GM12878 (cell line): ENCODE data around the gene GIGYF1. TPM values are rescaled to one million over a fixed set of nuclear protein-coding genes. Genes with fewer than 3 reads are reported as not detected.

Source experiments
- ATAC-seq: fragments of 200-7000 bp; cut with Tn5 transposase; 3 replicates; pipeline ENCODE4 v1.9.1; 2020; ENCODE audit warnings: mild to moderate bottlenecking, moderate library complexity
- BruUV-seq: library from RNA; stranded (reverse); fragments of 400-500 nt; replicated peaks from 2 replicates; lab custom pipeline; 2021; lab: Mats Ljungman, UMichigan
- CTCF ChIA-PET: fragments of 300-600 bp; sonication (Branson Sonifier 250); formaldehyde crosslinking; extraction: SDS; loops from one replicate; lab custom pipeline; 2021; ENCODE audit warnings: inconsistent platforms; lab: Yijun Ruan, JAX
- POLR2A ChIA-PET: fragments of 350-600 bp; formaldehyde crosslinking; extraction: SDS; loops from one replicate; lab custom pipeline; 2021; ENCODE audit warnings: inconsistent platforms; lab: Charles Lee
- RAD21 ChIA-PET: fragments of 300-600 bp; sonication (Branson Sonifier 250); formaldehyde crosslinking; loops from one replicate; lab custom pipeline; 2023; ENCODE audit warnings: antibody characterized with exemption; ENCODE audit not compliant: unreplicated experiment; lab: Charles Lee
- SMC1A ChIA-PET: fragments of 300-600 bp; sonication (Branson Sonifier 250); formaldehyde crosslinking; loops from one replicate; lab custom pipeline; 2023; ENCODE audit not compliant: unreplicated experiment, uncharacterized antibody; lab: Charles Lee
- DNase-seq: peaks from one replicate; pipeline ENCODE4 v3.0.0-alpha.2; 2011; ENCODE audit warnings: low read depth, low spot score
- FAIRE-seq: peaks from 3 replicates; lab custom pipeline; 2011; peaks lifted over from hg19 to GRCh38; lab: Jason Lieb, UNC
- H2AFZ ChIP-seq: 2 replicates; pipeline ENCODE4 v1.6.0; 2011; ENCODE audit warnings: low read depth, low read length, control low read depth; ENCODE audit not compliant: control insufficient read depth
- H3K27ac ChIP-seq: 2 replicates; pipeline ENCODE4 v1.5.1; 2011; ENCODE audit warnings: control low read depth; ENCODE audit not compliant: control insufficient read depth, insufficient read depth
- H3K27me3 ChIP-seq, 2 experiments: replicated peaks in 1 of 2; 2 replicates each; pipeline versions ENCODE4 v1.6.0 to v1.6.1; 2011; ENCODE audit warnings: low read length in 1 of 2; ENCODE audit not compliant: control insufficient read depth in 2 of 2, insufficient read depth in 2 of 2
- H3K36me3 ChIP-seq, 2 experiments: 2 replicates each; pipeline ENCODE4 v1.5.1; 2011; ENCODE audit warnings: low read length in 1 of 2; ENCODE audit not compliant: control insufficient read depth in 2 of 2, insufficient read depth in 2 of 2
- H3K4me1 ChIP-seq: 2 replicates; pipeline ENCODE4 v1.6.1; 2011; ENCODE audit warnings: mild to moderate bottlenecking, low read length, moderate library complexity, mixed read lengths; ENCODE audit not compliant: control insufficient read depth, insufficient read depth
- H3K4me2 ChIP-seq: 2 replicates; pipeline ENCODE4 v1.6.0; 2011; ENCODE audit warnings: control low read depth; ENCODE audit not compliant: control insufficient read depth, insufficient read depth
- H3K4me3 ChIP-seq: fragments of 200-600 bp; sonication (generic); 2 replicates; pipeline ENCODE4 v1.5.1; 2016
- H3K79me2 ChIP-seq: 2 replicates; pipeline ENCODE4 v1.6.0; 2011; ENCODE audit warnings: low read length; ENCODE audit not compliant: control insufficient read depth, insufficient read depth
- H3K9ac ChIP-seq: 2 replicates; pipeline ENCODE4 v1.8.0; 2011; ENCODE audit warnings: low read length, control low read depth, mixed read lengths; ENCODE audit not compliant: control insufficient read depth, insufficient read depth
- H3K9me3 ChIP-seq: replicated peaks from 3 replicates; pipeline ENCODE4 v1.5.1; 2011; ENCODE audit warnings: mild to moderate bottlenecking, low read length; ENCODE audit not compliant: control insufficient read depth, insufficient read depth
- H4K20me1 ChIP-seq: 2 replicates; pipeline ENCODE4 v1.6.0; 2011; ENCODE audit not compliant: control insufficient read depth, insufficient read depth
- CREB1 ChIP-seq: IDR thresholded peaks from 2 replicates; pipeline ENCODE4 v1.6.1; 2012; ENCODE audit warnings: low read depth, mild to moderate bottlenecking, inconsistent platforms
- EGR1 ChIP-seq, 2 experiments: IDR thresholded peaks; 1 replicate in 1 of 2; 2 replicates in 1 of 2; pipeline ENCODE4 v1.6.1; 2011 to 2012; ENCODE audit warnings: low read depth in 2 of 2, low read length in 2 of 2, borderline replicate concordance in 1 of 2, mild to moderate bottlenecking in 1 of 2, moderate library complexity in 1 of 2
- ESRRA ChIP-seq: IDR thresholded peaks from 2 replicates; pipeline ENCODE4 v1.6.1; 2012; ENCODE audit warnings: mild to moderate bottlenecking, low read length, improper control_type of control experiment
- GATAD2B ChIP-seq: fragments of 450-650 bp; conservative IDR thresholded peaks from 2 replicates; pipeline ENCODE4 v1.6.1; 2017; ENCODE audit warnings: low read depth, mild to moderate bottlenecking, moderate library complexity
- IKZF2 ChIP-seq, 2 experiments: fragments of 450-650 bp; IDR thresholded peaks; 2 replicates each; pipeline ENCODE4 v1.6.1; 2017; ENCODE audit warnings: mild to moderate bottlenecking in 2 of 2, moderate library complexity in 2 of 2
- KDM1A ChIP-seq: fragments of 200-600 bp; sonication (generic); IDR thresholded peaks from 2 replicates; pipeline ENCODE4 v1.6.1; 2016; ENCODE audit warnings: borderline replicate concordance
- LARP7 ChIP-seq: fragments of 450-650 bp; IDR thresholded peaks from 2 replicates; pipeline ENCODE4 v1.6.1; 2017; ENCODE audit warnings: mild to moderate bottlenecking
- NR2F1 ChIP-seq: fragments of 450-650 bp; conservative IDR thresholded peaks from 2 replicates; pipeline ENCODE4 v1.6.1; 2017; ENCODE audit warnings: mild to moderate bottlenecking
- POLR2AphosphoS5 ChIP-seq: IDR thresholded peaks from 2 replicates; pipeline ENCODE4 v1.6.1; 2011; ENCODE audit warnings: mild to moderate bottlenecking, low read length, inconsistent platforms
- RELA ChIP-seq: fragments of 450-650 bp; IDR thresholded peaks from 2 replicates; pipeline ENCODE4 v1.8.0; 2014; ENCODE audit warnings: borderline replicate concordance; ENCODE audit not compliant: partially characterized antibody
- SIN3A ChIP-seq: IDR thresholded peaks from 2 replicates; pipeline ENCODE4 v1.6.1; 2012; ENCODE audit warnings: low read depth, low read length, improper control_type of control experiment
- SIX5 ChIP-seq: IDR thresholded peaks from 2 replicates; pipeline ENCODE4 v1.6.1; 2011; ENCODE audit warnings: mild to moderate bottlenecking, low read depth, low read length, moderate library complexity; ENCODE audit not compliant: severe bottlenecking
- SMC3 ChIP-seq: IDR thresholded peaks from 2 replicates; pipeline ENCODE4 v1.6.1; 2011; ENCODE audit warnings: low read length, improper control_type of control experiment, borderline replicate concordance
- SREBF1 ChIP-seq: IDR thresholded peaks from 2 replicates; pipeline ENCODE4 v1.6.1; 2012; ENCODE audit warnings: mild to moderate bottlenecking, low read length
- WGBS: methylation state at CpG from one replicate; pipeline ENCODE4 v1.1.6; 2016; ENCODE audit warnings: low lambda C conversion rate; ENCODE audit not compliant: insufficient replicate concordance, insufficient coverage; ENCODE audit errors: missing lambda C conversion rate; 5-methylcytosine and 5-hydroxymethylcytosine counted together
- in situ Hi-C: fragments of 300-500 bp; cut with MboI; formaldehyde crosslinking; loops from 9 replicates; pipeline ENCODE4 v1.14.3; 2018; ENCODE audit warnings: mixed read lengths
- intact Hi-C: fragments of 100-400 bp; cut with micrococcal nuclease; formaldehyde crosslinking; loops from one replicate; pipeline ENCODE4 v1.14.2; 2022; ENCODE audit not compliant: unreplicated experiment
- polyA plus RNA-seq, 11 experiments: library from polyadenylated mRNA; depleted of rRNA in 4 of 11; unstranded in 6 of 11; stranded (reverse) in 5 of 11; fragments of >200 nt; fragmentation: Nextera tagmentation in 4 of 11; fragmentation: Illumina TruSeq in 1 of 11; extraction: Ambion mirVana in 4 of 11; extraction: Trizol in 1 of 11; gene quantifications; 1 replicate in 1 of 11; 2 replicates in 10 of 11; pipeline versions ENCODE4 v1.2.1 to v1.2.3, GENCODE V29; 2011 to 2016; ENCODE audit warnings: inconsistent platforms in 2 of 11, missing spikeins in 2 of 11, low read depth in 1 of 11
- total RNA-seq, 4 experiments: library from RNA; depleted of rRNA in 3 of 4; stranded (reverse); fragments of >200 nt in 3 of 4; fragmentation: Illumina TruSeq in 1 of 4; extraction: Trizol in 1 of 4; gene quantifications; 2 replicates each; pipeline versions ENCODE4 v1.2.1 to v1.2.3, GENCODE V29; 2013 to 2021
- TF ChIP-seq, protein P1 (sequence below): fragments of 450-650 bp; conservative IDR thresholded peaks from 2 replicates; pipeline ENCODE4 v1.6.1; 2017; ENCODE audit warnings: mild to moderate bottlenecking, moderate library complexity
- TF ChIP-seq, protein P2 (sequence below): fragments of 150-350 bp; IDR thresholded peaks from 2 replicates; pipeline ENCODE4 v1.6.1; 2016; ENCODE audit warnings: low read depth, low read length

The GIGYF1 gene
- total and polyA plus RNA-seq, 10 of the 15 experiments (the other 5 are each of a cell fraction or from before 2014, with no cell fraction given), result 0.31 to 47.2 (median 9.9) TPM

DNA sequence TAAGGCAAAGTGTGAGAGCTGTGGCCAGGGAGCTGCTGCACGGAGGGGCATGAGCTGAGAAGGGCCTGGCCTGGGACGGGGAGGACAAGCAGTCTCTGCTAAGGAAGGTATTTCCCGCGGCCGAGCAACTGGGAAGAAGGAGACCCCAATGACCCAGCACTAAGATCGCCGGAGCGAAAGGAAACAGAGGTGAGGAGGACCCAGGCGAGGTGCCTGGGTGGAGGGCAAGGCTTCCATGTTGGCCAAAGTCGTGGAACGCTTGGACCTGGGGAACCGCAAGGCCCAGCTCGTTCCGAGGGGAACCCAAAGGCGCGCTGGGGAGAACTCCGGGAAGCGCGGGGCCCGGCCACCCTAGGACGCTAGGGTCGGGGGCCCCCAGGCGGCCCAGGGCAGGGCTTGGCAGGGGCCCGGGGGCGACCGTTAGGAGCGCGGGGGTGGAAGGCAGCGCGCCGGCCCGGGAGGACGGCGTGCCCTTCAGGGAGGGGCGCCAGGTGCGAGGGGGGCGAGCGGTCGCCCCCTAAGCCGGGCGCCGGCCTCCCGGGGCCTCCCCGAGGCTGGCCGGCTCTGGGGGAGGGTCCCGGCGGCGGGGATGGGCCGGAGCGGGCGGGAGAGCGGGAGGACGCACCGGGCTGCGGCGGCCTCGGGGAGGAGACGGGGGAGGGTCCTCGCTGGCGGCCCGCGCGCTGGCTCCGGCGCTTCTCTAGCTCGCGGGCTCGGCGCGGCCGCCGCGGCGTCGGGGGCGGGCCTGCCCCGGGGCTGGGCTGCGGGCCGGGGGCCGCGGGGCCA lies 545 bp downstream of the GIGYF1 start:
- Histone ChIP-seq H4K20me1 (no peaks in the 10 kb centered on the region), H3K4me3 (peak overlapping the region; percentile 95), H3K27me3 (no peaks in the 10 kb centered on the region), H3K4me2 (peak overlapping the region; percentile 87), H2AFZ (no peak overlapping the region), H3K36me3 (peaks cover 0 to under 1% of the 10 kb centered on the region in 2 experiments; a peak in 3 of 4 replicates), H3K27ac (peak overlapping the region; percentile 74), H3K4me1 (peaks cover 41% of the 10 kb centered on the region), H3K9ac (peak overlapping the region; percentile 81), H3K79me2 (peaks cover 49% of the 10 kb centered on the region), H3K9me3 (no peaks in the 10 kb centered on the region)
- ChIA-PET CTCF (interaction anchor here (0.7 to 8.6 kb wide), 22 partner anchors 12 to 545 kb away, joined by 3 to 134 read pairs (median 4); partner anchors contain the start of genes FBXO24, GNB2, LAMTOR4 and LRCH4), POLR2A (interaction anchor here (0.6 to 3.3 kb wide), 5 partner anchors 12 to 134 kb away, joined by 3 to 26 read pairs (median 5); partner anchors contain the start of genes FBXO24, LRCH4, MOSPD3 and POP7), RAD21 (interaction anchor here (0.7 to 5.8 kb wide), 10 partner anchors 12 to 160 kb away, joined by 3 to 56 read pairs (median 4); partner anchors contain the start of genes FBXO24, MOSPD3 and POP7), SMC1A (interaction anchor here (0.6 to 5.0 kb wide), 11 partner anchors 12 to 224 kb away, joined by 3 to 28 read pairs (median 4); partner anchors contain the start of genes MOSPD3 and POP7)
- ATAC-seq (no peak; the same call in 2 of the 3 replicates), FAIRE-seq (no peak), DNase-seq (no peak)
- 1% methylated on average over 42 of the region's 81 CpGs for WGBS
- intact Hi-C loops (loop anchor here (5.0 to 10.0 kb wide), 3 partner anchors 61 to 219 kb away; partner anchors contain the start of gene TSC22D4), in situ Hi-C loops (loop anchor here (25.0 kb wide), 1 partner anchor 231 kb away; the partner anchor contains the start of gene SPACDR)
- BruUV-seq, result no TSS peak
- no peak for TF ChIP-seq IKZF2 (IDR thresholded peaks at IDR 0.05)
- TF ChIP-seq CREB1, result no peak
- TF ChIP-seq, protein P1, sequence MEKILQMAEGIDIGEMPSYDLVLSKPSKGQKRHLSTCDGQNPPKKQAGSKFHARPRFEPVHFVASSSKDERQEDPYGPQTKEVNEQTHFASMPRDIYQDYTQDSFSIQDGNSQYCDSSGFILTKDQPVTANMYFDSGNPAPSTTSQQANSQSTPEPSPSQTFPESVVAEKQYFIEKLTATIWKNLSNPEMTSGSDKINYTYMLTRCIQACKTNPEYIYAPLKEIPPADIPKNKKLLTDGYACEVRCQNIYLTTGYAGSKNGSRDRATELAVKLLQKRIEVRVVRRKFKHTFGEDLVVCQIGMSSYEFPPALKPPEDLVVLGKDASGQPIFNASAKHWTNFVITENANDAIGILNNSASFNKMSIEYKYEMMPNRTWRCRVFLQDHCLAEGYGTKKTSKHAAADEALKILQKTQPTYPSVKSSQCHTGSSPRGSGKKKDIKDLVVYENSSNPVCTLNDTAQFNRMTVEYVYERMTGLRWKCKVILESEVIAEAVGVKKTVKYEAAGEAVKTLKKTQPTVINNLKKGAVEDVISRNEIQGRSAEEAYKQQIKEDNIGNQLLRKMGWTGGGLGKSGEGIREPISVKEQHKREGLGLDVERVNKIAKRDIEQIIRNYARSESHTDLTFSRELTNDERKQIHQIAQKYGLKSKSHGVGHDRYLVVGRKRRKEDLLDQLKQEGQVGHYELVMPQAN, result peak; percentile 46; the same call in 1 of the 2 replicates
- TF ChIP-seq POLR2AphosphoS5, result no peak
- no peak for TF ChIP-seq KDM1A
- no peak for TF ChIP-seq SIX5
- TF ChIP-seq RELA, result no peak
- 0 out of 2 replicates have a peak, but pooled peaks have one; percentile 0 for TF ChIP-seq SIN3A
- peak in 1 of 2 experiments; percentile 53; a peak in 1 of 3 replicates for TF ChIP-seq EGR1 (IDR thresholded peaks at IDR 0.05; ENCODE audit: borderline replicate concordance in 1 of 2, low read depth in 2 of 2, low read length in 2 of 2)
- 0 out of 2 replicates have a peak, but pooled peaks have one; percentile 32 for TF ChIP-seq LARP7
- TF ChIP-seq, protein P2, sequence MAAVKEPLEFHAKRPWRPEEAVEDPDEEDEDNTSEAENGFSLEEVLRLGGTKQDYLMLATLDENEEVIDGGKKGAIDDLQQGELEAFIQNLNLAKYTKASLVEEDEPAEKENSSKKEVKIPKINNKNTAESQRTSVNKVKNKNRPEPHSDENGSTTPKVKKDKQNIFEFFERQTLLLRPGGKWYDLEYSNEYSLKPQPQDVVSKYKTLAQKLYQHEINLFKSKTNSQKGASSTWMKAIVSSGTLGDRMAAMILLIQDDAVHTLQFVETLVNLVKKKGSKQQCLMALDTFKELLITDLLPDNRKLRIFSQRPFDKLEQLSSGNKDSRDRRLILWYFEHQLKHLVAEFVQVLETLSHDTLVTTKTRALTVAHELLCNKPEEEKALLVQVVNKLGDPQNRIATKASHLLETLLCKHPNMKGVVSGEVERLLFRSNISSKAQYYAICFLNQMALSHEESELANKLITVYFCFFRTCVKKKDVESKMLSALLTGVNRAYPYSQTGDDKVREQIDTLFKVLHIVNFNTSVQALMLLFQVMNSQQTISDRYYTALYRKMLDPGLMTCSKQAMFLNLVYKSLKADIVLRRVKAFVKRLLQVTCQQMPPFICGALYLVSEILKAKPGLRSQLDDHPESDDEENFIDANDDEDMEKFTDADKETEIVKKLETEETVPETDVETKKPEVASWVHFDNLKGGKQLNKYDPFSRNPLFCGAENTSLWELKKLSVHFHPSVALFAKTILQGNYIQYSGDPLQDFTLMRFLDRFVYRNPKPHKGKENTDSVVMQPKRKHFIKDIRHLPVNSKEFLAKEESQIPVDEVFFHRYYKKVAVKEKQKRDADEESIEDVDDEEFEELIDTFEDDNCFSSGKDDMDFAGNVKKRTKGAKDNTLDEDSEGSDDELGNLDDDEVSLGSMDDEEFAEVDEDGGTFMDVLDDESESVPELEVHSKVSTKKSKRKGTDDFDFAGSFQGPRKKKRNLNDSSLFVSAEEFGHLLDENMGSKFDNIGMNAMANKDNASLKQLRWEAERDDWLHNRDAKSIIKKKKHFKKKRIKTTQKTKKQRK, result no peak
- TF ChIP-seq ESRRA, result no peak
- TF ChIP-seq SMC3, result no peak
- TF ChIP-seq SREBF1, result no peak
- TF ChIP-seq NR2F1, result 0 out of 2 replicates have a peak, but pooled peaks have one; percentile 28
- peak; percentile 52; the same call in 1 of the 2 replicates for TF ChIP-seq GATAD2B
